H1 (cell line): ENCODE data around the gene HERC4. TPM values are rescaled to one million over a fixed set of nuclear protein-coding genes. Genes with fewer than 3 reads are reported as not detected.

Source experiments
- CTCF ChIA-PET: fragments of 300-600 bp; sonication (Branson Sonifier 250); formaldehyde crosslinking; loops from one replicate; lab custom pipeline; 2021; ENCODE audit not compliant: partially characterized antibody; lab: Charles Lee
- POLR2A ChIA-PET: fragments of 300-600 bp; sonication (Branson Sonifier 250); formaldehyde crosslinking; loops from one replicate; lab custom pipeline; 2021; ENCODE audit warnings: inconsistent platforms; ENCODE audit not compliant: partially characterized antibody; lab: Charles Lee
- DNase-seq, 2 experiments: peaks; one replicate each; pipeline versions ENCODE4 v3.0.0 to v3.0.0-alpha.2; 2010 to 2022; ENCODE audit warnings: low spot score in 2 of 2, low read depth in 1 of 2, mixed read lengths in 1 of 2
- FAIRE-seq: peaks from 2 replicates; lab custom pipeline; 2011; peaks lifted over from hg19 to GRCh38; lab: Jason Lieb, UNC
- H2AFZ ChIP-seq: 2 replicates; pipeline ENCODE4 v1.8.1; 2012; ENCODE audit warnings: low read length, inconsistent platforms
- H2AK5ac ChIP-seq: 2 replicates; pipeline ENCODE4 v1.6.1; 2013; ENCODE audit warnings: low read depth, low read length
- H2BK120ac ChIP-seq: replicated peaks from 2 replicates; pipeline ENCODE3; 2013; ENCODE audit warnings: low read depth, low read length, inconsistent platforms
- H2BK12ac ChIP-seq: 2 replicates; pipeline ENCODE4 v1.6.1; 2013; ENCODE audit warnings: low read depth, low read length
- H2BK15ac ChIP-seq: 2 replicates; pipeline ENCODE4 v1.6.1; 2013; ENCODE audit warnings: low read length
- H2BK20ac ChIP-seq: 2 replicates; pipeline ENCODE4 v1.6.1; 2013; ENCODE audit warnings: low read length
- H2BK5ac ChIP-seq: 2 replicates; pipeline ENCODE4 v1.6.1; 2013; ENCODE audit warnings: low read depth, low read length
- H3K14ac ChIP-seq: 2 replicates; pipeline ENCODE4 v1.6.1; 2013; ENCODE audit warnings: inconsistent platforms; ENCODE audit not compliant: insufficient read length
- H3K18ac ChIP-seq: 2 replicates; pipeline ENCODE4 v1.6.1; 2013; ENCODE audit warnings: low read length; ENCODE audit errors: extremely low read depth
- H3K23ac ChIP-seq: 2 replicates; pipeline ENCODE4 v1.6.1; 2013; ENCODE audit warnings: inconsistent platforms; ENCODE audit not compliant: insufficient read length
- H3K23me2 ChIP-seq: 2 replicates; pipeline ENCODE4 v1.6.1; 2013; ENCODE audit warnings: low read depth, low read length
- H3K27ac ChIP-seq: 2 replicates; pipeline ENCODE4 v1.6.1; 2011; ENCODE audit warnings: low read depth, low read length, inconsistent platforms
- H3K27me3 ChIP-seq, 4 experiments: replicated peaks in 1 of 4; 1 replicate in 1 of 4; 2 replicates in 3 of 4; pipeline versions ENCODE4 v1.6.1 to v1.8.1; 2011 to 2013; ENCODE audit warnings: low read length in 3 of 4, mild to moderate bottlenecking in 3 of 4, inconsistent platforms in 2 of 4, mixed read lengths in 2 of 4, moderate library complexity in 1 of 4; ENCODE audit not compliant: control insufficient read depth in 3 of 4, insufficient read depth in 3 of 4; ENCODE audit errors: extremely low read depth in 1 of 4
- H3K36me3 ChIP-seq, 4 experiments: 2 replicates each; pipeline versions ENCODE4 v1.6.1 to v1.8.1; 2011 to 2013; ENCODE audit warnings: mild to moderate bottlenecking in 4 of 4, low read length in 3 of 4, moderate library complexity in 2 of 4, control low read depth in 1 of 4, inconsistent platforms in 1 of 4; ENCODE audit not compliant: insufficient read depth in 4 of 4, control insufficient read depth in 2 of 4
- H3K4ac ChIP-seq: replicated peaks from 2 replicates; pipeline ENCODE3; 2013; ENCODE audit warnings: low read length, low read depth, mixed read lengths, inconsistent platforms; ENCODE audit not compliant: insufficient read length
- H3K4me1 ChIP-seq, 4 experiments: replicated peaks in 1 of 4; 1 replicate in 1 of 4; 2 replicates in 3 of 4; pipeline versions ENCODE4 v1.6.1 to v1.8.1; 2011 to 2013; ENCODE audit warnings: low read length in 3 of 4, inconsistent platforms in 2 of 4, mixed read lengths in 1 of 4; ENCODE audit not compliant: insufficient read depth in 4 of 4, control insufficient read depth in 3 of 4
- H3K4me2 ChIP-seq, 2 experiments: 2 replicates each; pipeline versions ENCODE4 v1.6.1 to v1.8.1; 2011 to 2013; ENCODE audit warnings: low read depth in 2 of 2, low read length in 2 of 2, control low read depth in 1 of 2, inconsistent platforms in 1 of 2, mild to moderate bottlenecking in 1 of 2; ENCODE audit not compliant: insufficient read depth in 1 of 2
- H3K4me3 ChIP-seq, 4 experiments: fragments of 200-600, 300-600 bp in 1 of 4; sonication (generic), shearing (Covaris generic), sonication (Bioruptor Twin) in 1 of 4; 2 replicates each; pipeline versions ENCODE4 v1.5.1 to v1.8.1; 2011 to 2016; ENCODE audit warnings: low read length in 4 of 4, low read depth in 3 of 4, control low read depth in 2 of 4, inconsistent platforms in 2 of 4, mild to moderate bottlenecking in 2 of 4, mixed read lengths in 1 of 4, moderate library complexity in 1 of 4; ENCODE audit not compliant: insufficient read depth in 2 of 4; ENCODE audit errors: extremely low read depth in 1 of 4
- H3K56ac ChIP-seq: replicated peaks from 2 replicates; pipeline ENCODE3; 2013; ENCODE audit warnings: low read depth, mild to moderate bottlenecking, mixed read lengths, low read length, inconsistent platforms; ENCODE audit not compliant: insufficient read length
- H3K79me1 ChIP-seq: 2 replicates; pipeline ENCODE4 v1.6.1; 2013; ENCODE audit warnings: low read depth, low read length, control low read depth
- H3K79me2 ChIP-seq, 2 experiments: 2 replicates each; pipeline versions ENCODE4 v1.6.1 to v1.8.1; 2012 to 2013; ENCODE audit warnings: low read length in 2 of 2, mild to moderate bottlenecking in 2 of 2, inconsistent platforms in 1 of 2; ENCODE audit not compliant: insufficient read depth in 2 of 2, control insufficient read depth in 1 of 2
- H3K9ac ChIP-seq, 4 experiments: replicated peaks in 1 of 4; 1 replicate in 1 of 4; 2 replicates in 3 of 4; pipeline versions ENCODE4 v1.6.1 to v1.8.1; 2011 to 2013; ENCODE audit warnings: low read depth in 3 of 4, low read length in 3 of 4, control low read depth in 2 of 4, mild to moderate bottlenecking in 2 of 4, moderate library complexity in 2 of 4, inconsistent platforms in 1 of 4; ENCODE audit errors: extremely low read depth in 1 of 4
- H3K9me3 ChIP-seq, 2 experiments: 2 replicates each; pipeline versions ENCODE4 v1.6.1 to v1.8.1; 2012 to 2013; ENCODE audit warnings: mild to moderate bottlenecking in 2 of 2, moderate library complexity in 2 of 2, control low read depth in 1 of 2, inconsistent platforms in 1 of 2, low read depth in 1 of 2, low read length in 1 of 2, mixed read lengths in 1 of 2; ENCODE audit not compliant: insufficient read depth in 2 of 2
- H4K20me1 ChIP-seq, 2 experiments: replicated peaks in 1 of 2; 2 replicates each; pipeline versions ENCODE3 to v1.8.1; 2011 to 2013; ENCODE audit warnings: inconsistent platforms in 2 of 2, low read length in 2 of 2, mild to moderate bottlenecking in 1 of 2; ENCODE audit not compliant: insufficient read depth in 2 of 2, control insufficient read depth in 1 of 2
- H4K5ac ChIP-seq: 2 replicates; pipeline ENCODE4 v1.6.1; 2013; ENCODE audit warnings: low read length, low read depth, mixed read lengths, inconsistent platforms; ENCODE audit not compliant: insufficient read length
- H4K8ac ChIP-seq: 2 replicates; pipeline ENCODE4 v1.8.0; 2013; ENCODE audit warnings: mild to moderate bottlenecking, moderate library complexity, low read length, inconsistent platforms; ENCODE audit not compliant: insufficient read depth; ENCODE audit errors: extremely low read depth
- H4K91ac ChIP-seq: replicated peaks from 2 replicates; pipeline ENCODE3; 2013; ENCODE audit warnings: low read length, mixed read lengths, inconsistent platforms; ENCODE audit not compliant: insufficient read length
- CEBPB ChIP-seq: IDR thresholded peaks from 2 replicates; pipeline ENCODE4 v1.6.1; 2012; ENCODE audit warnings: low read depth, low read length
- CREB1 ChIP-seq: IDR thresholded peaks from 2 replicates; pipeline ENCODE4 v1.6.1; 2012; ENCODE audit warnings: inconsistent platforms
- CTBP2 ChIP-seq: IDR thresholded peaks from 2 replicates; pipeline ENCODE4 v1.7.0; 2011; ENCODE audit warnings: borderline replicate concordance, mild to moderate bottlenecking, moderate library complexity, mixed read lengths, low read length; ENCODE audit not compliant: insufficient read depth, insufficient read length
- EZH2 ChIP-seq: fragments of 200-600 bp; sonication (generic); IDR thresholded peaks from 2 replicates; pipeline ENCODE4 v1.7.1; 2012; ENCODE audit warnings: low read depth, mild to moderate bottlenecking, moderate library complexity, low read length, inconsistent platforms; ENCODE audit not compliant: severe bottlenecking
- HDAC2 ChIP-seq, 2 experiments: fragments of 300-600 bp in 1 of 2; sonication (generic) in 1 of 2; IDR thresholded peaks; 2 replicates each; pipeline ENCODE4 v1.6.1; 2011 to 2012; ENCODE audit warnings: low read depth in 2 of 2, low read length in 2 of 2, mild to moderate bottlenecking in 2 of 2, moderate library complexity in 2 of 2, borderline replicate concordance in 1 of 2, inconsistent platforms in 1 of 2
- POLR2A ChIP-seq, 2 experiments: IDR thresholded peaks; 1 replicate in 1 of 2; 2 replicates in 1 of 2; pipeline ENCODE4 v1.6.1; 2011; ENCODE audit warnings: low read depth in 2 of 2, low read length in 2 of 2, mild to moderate bottlenecking in 2 of 2; ENCODE audit errors: control extremely low read depth in 1 of 2
- POLR2AphosphoS5 ChIP-seq: IDR thresholded peaks from 2 replicates; pipeline ENCODE4 v1.6.1; 2011; ENCODE audit warnings: low read depth, low read length
- RAD21 ChIP-seq, 2 experiments: IDR thresholded peaks in 1 of 2; conservative IDR thresholded peaks in 1 of 2; 2 replicates each; pipeline ENCODE4 v1.6.1; 2011; ENCODE audit warnings: low read depth in 2 of 2, low read length in 2 of 2, improper control_type of control experiment in 1 of 2, inconsistent platforms in 1 of 2, mild to moderate bottlenecking in 1 of 2, moderate library complexity in 1 of 2
- RBBP5 ChIP-seq: IDR thresholded peaks from 2 replicates; pipeline ENCODE4 v1.7.1; 2012; ENCODE audit warnings: low read depth, mild to moderate bottlenecking, inconsistent platforms, low read length, moderate library complexity, borderline replicate concordance
- SAP30 ChIP-seq: fragments of 300-600 bp; sonication (generic); IDR thresholded peaks from 2 replicates; pipeline ENCODE4 v1.7.1; 2012; ENCODE audit warnings: low read length, moderate library complexity, mild to moderate bottlenecking, inconsistent platforms; ENCODE audit not compliant: insufficient read depth, insufficient replicate concordance
- SIRT6 ChIP-seq: IDR thresholded peaks from one replicate; pipeline ENCODE4 v1.7.1; 2012; ENCODE audit warnings: low read length, inconsistent platforms
- SUZ12 ChIP-seq: fragments of 200-600 bp; sonication (generic); IDR thresholded peaks from 2 replicates; pipeline ENCODE4 v1.6.1; 2012; ENCODE audit warnings: mild to moderate bottlenecking, inconsistent platforms, low read length, moderate library complexity, mixed read lengths
- TAF7 ChIP-seq: optimal IDR thresholded peaks from 2 replicates; pipeline ENCODE3; 2011; ENCODE audit warnings: low read depth, mild to moderate bottlenecking, inconsistent platforms, low read length, moderate library complexity, borderline replicate concordance
- TBP ChIP-seq: IDR thresholded peaks from 2 replicates; pipeline ENCODE4 v1.6.1; 2011; ENCODE audit warnings: low read depth, low read length, improper control_type of control experiment
- WGBS, 2 experiments: shearing (Covaris generic) in 1 of 2; methylation state at CpG; one replicate each; pipeline versions ENCODE4 v1.1.6 to v1.1.7; 2013 to 2015; ENCODE audit warnings: low lambda C conversion rate in 2 of 2, mixed read lengths in 2 of 2, inconsistent platforms in 1 of 2, low coverage in 1 of 2, missing lambda C conversion rate in 1 of 2; ENCODE audit not compliant: insufficient replicate concordance in 2 of 2, insufficient coverage in 1 of 2, insufficient read length in 1 of 2; ENCODE audit errors: extremely low coverage in 1 of 2, missing lambda C conversion rate in 1 of 2; 5-methylcytosine and 5-hydroxymethylcytosine counted together
- polyA plus RNA-seq, 7 experiments: library from polyadenylated mRNA; depleted of rRNA in 3 of 7; stranded (reverse) in 5 of 7; unstranded in 2 of 7; fragments of >200 nt in 5 of 7; fragments of 200-250 nt in 2 of 7; gene quantifications; 1 replicate in 5 of 7; 2 replicates in 1 of 7; 4 replicates in 1 of 7; pipeline versions ENCODE4 v1.2.1 to v1.2.3, GENCODE V29; 2011 to 2013; ENCODE audit warnings: missing spikeins in 2 of 7, mixed read lengths in 2 of 7
- total RNA-seq: library from RNA; stranded (reverse); fragmentation: NEBNext Ultra II Directional; extraction: Animal tissue kit (Norgen Biotek cat#: 25700); gene quantifications from 2 replicates; pipeline ENCODE4 v1.2.1, GENCODE V29; 2021

Gene HERC4
- total and polyA plus RNA-seq, 2 of the 8 experiments (the other 6 are each of a cell fraction or from before 2014, with no cell fraction given): 7.5 to 44.0 TPM

DNA sequence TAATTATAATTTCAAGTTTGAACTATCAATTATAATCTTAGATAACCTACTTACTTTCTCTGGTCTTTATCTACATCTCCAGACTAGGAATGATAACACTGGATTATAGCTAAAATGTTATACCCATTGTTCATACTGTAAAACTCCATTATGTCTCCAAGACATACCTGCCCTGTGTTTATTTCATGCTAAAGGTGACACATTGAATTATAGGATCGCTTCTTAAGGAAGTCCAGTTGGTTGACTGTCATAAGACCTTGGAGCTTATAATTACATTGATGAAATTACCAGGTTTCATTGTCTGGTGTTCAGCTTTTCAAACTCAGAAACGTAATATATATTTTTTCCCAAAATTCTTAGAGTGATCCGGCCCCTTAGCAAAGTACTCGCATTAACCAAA lies 15.5 kb upstream of the HERC4 start:
- DNase-seq: no peak
- H2AK5ac ChIP-seq: no peak overlapping the region
- H3K9ac ChIP-seq: no peak overlapping the region
- H3K27ac ChIP-seq: no peak overlapping the region
- H3K79me2 ChIP-seq: no peaks in the 10 kb centered on the region
- no peak overlapping the region for H4K8ac ChIP-seq
- H3K23ac ChIP-seq: no peak overlapping the region
- H2BK120ac ChIP-seq: no peak overlapping the region
- H3K18ac ChIP-seq: no peak overlapping the region
- ChIA-PET POLR2A (no interaction called here), CTCF (interaction anchor here (0.8 to 1.1 kb wide), 4 partner anchors 9 to 112 kb away, joined by 3 to 5 read pairs (median 4); no protein-coding TSS in a partner anchor)
- no peak overlapping the region for H3K4me3 ChIP-seq
- H2BK12ac ChIP-seq: no peak overlapping the region
- no peak overlapping the region for H3K4ac ChIP-seq
- no peak overlapping the region for H2BK20ac ChIP-seq
- H3K36me3 ChIP-seq: no peaks in the 10 kb centered on the region
- no peak overlapping the region for H2BK5ac ChIP-seq
- H2BK15ac ChIP-seq: no peak overlapping the region
- H3K79me1 ChIP-seq: no peaks in the 10 kb centered on the region
- 86% methylated on average over 4 of the region's 4 CpGs; no CpG with 5 or more reads in 1 of the 2 experiments for WGBS, 2 experiments
- no peak for FAIRE-seq
- H3K4me2 ChIP-seq: no peak overlapping the region
- no peaks in the 10 kb centered on the region for H3K27me3 ChIP-seq
- H3K9me3 ChIP-seq: no peaks in the 10 kb centered on the region
- no peak overlapping the region for H3K56ac ChIP-seq
- H3K23me2 ChIP-seq: no peaks in the 10 kb centered on the region
- no peaks in the 10 kb centered on the region for H4K20me1 ChIP-seq
- H2AFZ ChIP-seq: no peak overlapping the region
- no peak overlapping the region for H3K14ac ChIP-seq
- no peak overlapping the region for H4K91ac ChIP-seq
- H3K4me1 ChIP-seq: peaks cover 0 to 7% (median 0%) of the 10 kb centered on the region in 4 experiments; a peak in 2 of 7 replicates
- H4K5ac ChIP-seq: no peak overlapping the region
- no peak for TF ChIP-seq CTBP2
- no peak for TF ChIP-seq EZH2
- no peak for TF ChIP-seq SUZ12
- TF ChIP-seq POLR2A (IDR thresholded peaks at IDR 0.05; ENCODE audit: control extremely low read depth in 1 of 2, low read depth in 2 of 2, low read length in 2 of 2): no peak
- TF ChIP-seq HDAC2 (IDR thresholded peaks at IDR 0.05; ENCODE audit: borderline replicate concordance in 1 of 2, low read depth in 2 of 2, low read length in 2 of 2): no peak
- no peak for TF ChIP-seq TBP
- TF ChIP-seq SAP30: no peak
- TF ChIP-seq SIRT6: no peak
- no peak for TF ChIP-seq CEBPB
- no peak for TF ChIP-seq POLR2AphosphoS5
- no peak for TF ChIP-seq TAF7
- TF ChIP-seq CREB1: no peak
- no peak for TF ChIP-seq RBBP5
- no peak for TF ChIP-seq RAD21 (IDR thresholded peaks at IDR 0.05 in 1 of 2, conservative IDR thresholded peaks at IDR 0.05 in 1 of 2; ENCODE audit: low read depth in 2 of 2, low read length in 2 of 2)
